OCI-LY7 (cell line): ENCODE data around the gene PSG2.
"Not testable (repeated sequence)": the region's sequence is repeated elsewhere in the genome, so short reads cannot be mapped to it uniquely, and the experiment has no call there.

ENCODE experiments used
- EZH2phosphoT487 ChIP-seq: fragments of 200-600 bp; sonication (generic); IDR thresholded peaks from 2 replicates; pipeline ENCODE4 v1.6.1; 2018; ENCODE audit warnings: low read depth, borderline replicate concordance, mild to moderate bottlenecking, mixed run types, antibody characterized with exemption, low read length, moderate library complexity, mixed read lengths
- TF ChIP-seq, protein P1 (sequence below): fragments of 200-600 bp; sonication (generic); conservative IDR thresholded peaks from 2 replicates; pipeline ENCODE4 v1.5.1; 2014; ENCODE audit warnings: mild to moderate bottlenecking, antibody characterized with exemption, low read length, moderate library complexity, mixed read lengths

- TF ChIP-seq, protein P1, sequence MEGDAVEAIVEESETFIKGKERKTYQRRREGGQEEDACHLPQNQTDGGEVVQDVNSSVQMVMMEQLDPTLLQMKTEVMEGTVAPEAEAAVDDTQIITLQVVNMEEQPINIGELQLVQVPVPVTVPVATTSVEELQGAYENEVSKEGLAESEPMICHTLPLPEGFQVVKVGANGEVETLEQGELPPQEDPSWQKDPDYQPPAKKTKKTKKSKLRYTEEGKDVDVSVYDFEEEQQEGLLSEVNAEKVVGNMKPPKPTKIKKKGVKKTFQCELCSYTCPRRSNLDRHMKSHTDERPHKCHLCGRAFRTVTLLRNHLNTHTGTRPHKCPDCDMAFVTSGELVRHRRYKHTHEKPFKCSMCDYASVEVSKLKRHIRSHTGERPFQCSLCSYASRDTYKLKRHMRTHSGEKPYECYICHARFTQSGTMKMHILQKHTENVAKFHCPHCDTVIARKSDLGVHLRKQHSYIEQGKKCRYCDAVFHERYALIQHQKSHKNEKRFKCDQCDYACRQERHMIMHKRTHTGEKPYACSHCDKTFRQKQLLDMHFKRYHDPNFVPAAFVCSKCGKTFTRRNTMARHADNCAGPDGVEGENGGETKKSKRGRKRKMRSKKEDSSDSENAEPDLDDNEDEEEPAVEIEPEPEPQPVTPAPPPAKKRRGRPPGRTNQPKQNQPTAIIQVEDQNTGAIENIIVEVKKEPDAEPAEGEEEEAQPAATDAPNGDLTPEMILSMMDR: not testable (repeated sequence)
- not testable (repeated sequence) for TF ChIP-seq EZH2phosphoT487
Observed at GRCh38 chr19:43127336-43127735, 44.8 kb upstream of the PSG2 start.
